ENCODE results near the gene SPX. TPM values are rescaled to one million over a fixed set of nuclear protein-coding genes. Genes with fewer than 3 reads are reported as not detected.

The SPX gene
- polyA plus RNA-seq, 2 of the 4 experiments (the other 2 are of a cell fraction), result 2.9 to 39.8 TPM

- TF ChIP-seq ELK1 (IDR thresholded peaks at IDR 0.05; ENCODE audit: low read depth, low read length), result no peak
- no peak for TF ChIP-seq SREBF2 (IDR thresholded peaks at IDR 0.05)
- TF ChIP-seq PHF8 (IDR thresholded peaks at IDR 0.05; ENCODE audit: borderline replicate concordance, low read depth), result no peak
- no peak for TF ChIP-seq JUNB (IDR thresholded peaks at IDR 0.05)
- no peak for TF ChIP-seq GATA3 (IDR thresholded peaks at IDR 0.05; ENCODE audit: borderline replicate concordance)
Observed at GRCh38 chr12:21505888-21506287, 20.2 kb upstream of the SPX start (continued).

GRCh38 chr12:21507849-21508248 lies 18.2 kb upstream of the SPX start:
- ATAC-seq (no peak), DNase-seq (ENCODE audit: low read depth in 1 of 2, low spot score in 1 of 2) (no peak), FAIRE-seq (no peak)
- Histone ChIP-seq H3K4me2 (no peak overlapping the region), H3K27ac (no peak overlapping the region), H3K4me3 (no peak overlapping the region), H3K4me1 (peaks cover 14% of the 10 kb centered on the region), H3K9me3 (no peaks in the 10 kb centered on the region)
- ChIA-PET POLR2A (no interaction called here), CTCF (interaction anchor here (1.8 kb wide), 1 partner anchor 20 kb away, joined by 5 read pairs; no protein-coding TSS in a partner anchor)
- WGBS (ENCODE audit: missing lambda C conversion rate), result 83% methylated on average over 2 of the region's 2 CpGs
- TF ChIP-seq BHLHE40 (IDR thresholded peaks at IDR 0.05; ENCODE audit: low read depth, low read length), result no peak

GRCh38 chr12:21509768-21510167 lies 16.3 kb upstream of the SPX start:
- ChIA-PET POLR2A (no interaction called here), CTCF (no interaction called here)
- no peak for ATAC-seq
- TF ChIP-seq RAD21 (conservative IDR thresholded peaks at IDR 0.05 in 1 of 2, IDR thresholded peaks at IDR 0.05 in 1 of 2) (no peak), ZC3H11A (IDR thresholded peaks at IDR 0.05) (no peak), BCL3 (IDR thresholded peaks at IDR 0.05) (no peak), SMC3 (IDR thresholded peaks at IDR 0.05) (no peak), CHD2 (IDR thresholded peaks at IDR 0.05; ENCODE audit: low read length, partially characterized antibody) (no peak), CHD4 (IDR thresholded peaks at IDR 0.05; ENCODE audit: borderline replicate concordance) (no peak), ELK1 (IDR thresholded peaks at IDR 0.05; ENCODE audit: low read depth, low read length) (no peak), MAZ (IDR thresholded peaks at IDR 0.05; ENCODE audit: borderline replicate concordance, low read depth, low read length) (no peak)
- DNase-seq (ENCODE audit: low read depth in 1 of 2, low spot score in 1 of 2), result no peak
- Histone ChIP-seq H3K27ac (no peak overlapping the region), H3K4me1 (no peaks in the 10 kb centered on the region; the same call in 2 of the 3 replicates), H3K4me3 (no peak overlapping the region), H3K4me2 (no peak overlapping the region), H3K9me3 (no peaks in the 10 kb centered on the region)
- FAIRE-seq, result no peak
- WGBS (ENCODE audit: missing lambda C conversion rate), result 44% methylated on average over 2 of the region's 2 CpGs

GRCh38 chr12:21516281-21516680 lies 9.8 kb upstream of the SPX start:
- ATAC-seq (no peak), FAIRE-seq (no peak), DNase-seq (ENCODE audit: low read depth in 1 of 2, low spot score in 1 of 2) (no peak)
- Histone ChIP-seq H3K4me2 (no peak overlapping the region), H3K27ac (no peak overlapping the region), H3K9me3 (no peaks in the 10 kb centered on the region), H3K4me3 (no peak overlapping the region), H3K4me1 (no peaks in the 10 kb centered on the region)
- TF ChIP-seq FOSL2 (IDR thresholded peaks at IDR 0.05) (no peak), FOSL2 (CRISPR knock-in tag; IDR thresholded peaks at IDR 0.05) (no peak), GATA3 (IDR thresholded peaks at IDR 0.05; ENCODE audit: borderline replicate concordance) (no peak), MAFK (IDR thresholded peaks at IDR 0.05; ENCODE audit: partially characterized antibody) (no peak), EHMT2 (IDR thresholded peaks at IDR 0.05; ENCODE audit: low read depth) (no peak), ZSCAN20 (CRISPR knock-in tag; IDR thresholded peaks at IDR 0.05) (no peak), POLR2AphosphoS2 (conservative IDR thresholded peaks at IDR 0.05; ENCODE audit: low read length) (no peak), EP300 (IDR thresholded peaks at IDR 0.05) (no peak), MAX (IDR thresholded peaks at IDR 0.05) (no peak), NFE2L2 (conservative IDR thresholded peaks at IDR 0.05; ENCODE audit: low read length) (no peak), PHF8 (IDR thresholded peaks at IDR 0.05; ENCODE audit: borderline replicate concordance, low read depth) (no peak), RAD21 (conservative IDR thresholded peaks at IDR 0.05 in 1 of 2, IDR thresholded peaks at IDR 0.05 in 1 of 2) (no peak), JUNB (IDR thresholded peaks at IDR 0.05) (no peak), ESRRA (IDR thresholded peaks at IDR 0.05; ENCODE audit: borderline replicate concordance, low read length) (no peak), HOXB13 (CRISPR knock-in tag; IDR thresholded peaks at IDR 0.05; ENCODE audit: low read depth) (no peak), FOSB (CRISPR knock-in tag; IDR thresholded peaks at IDR 0.05) (no peak), KDM5A (IDR thresholded peaks at IDR 0.05) (no peak)
- ChIA-PET CTCF (no interaction called here), POLR2A (interaction anchor here (1.0 kb wide), 1 partner anchor 15 kb away, joined by 4 read pairs; the partner anchor contains the start of genes GOLT1B and RECQL)
- 93% methylated on average over 2 of the region's 2 CpGs for WGBS (ENCODE audit: missing lambda C conversion rate)
